ENCODE measurements around the gene RAPGEF6.

- TF ChIP-seq GATA2 (IDR thresholded peaks at IDR 0.05; ENCODE audit: low read depth, low read length) (no peak), GATA3 (IDR thresholded peaks at IDR 0.05; ENCODE audit: low read depth, low read length) (no peak)
Measured at GRCh38 chr5:131575660-131576227, 59.3 kb downstream of the RAPGEF6 start.
